ENCODE measurements around the gene DPP6.

DPP6 gene

GRCh38 chr7:154343778-154344412, 291.7 kb downstream of the DPP6 start:
- DNase-seq = no peak

GRCh38 chr7:154345093-154345492, 292.9 kb downstream of the DPP6 start:
- DNase-seq = no peak

GRCh38 chr7:154347700-154348266, 295.6 kb downstream of the DPP6 start:
- DNase-seq = no peak

GRCh38 chr7:154350892-154351291, 298.7 kb downstream of the DPP6 start:
- no peak for DNase-seq

- no peak for DNase-seq
These were observed 301.2 kb downstream of the DPP6 start for GRCh38 chr7:154353355-154353767.

- DNase-seq = no peak
These were observed 312.0 kb downstream of the DPP6 start for GRCh38 chr7:154364170-154364569.

GRCh38 chr7:154371424-154371823, 319.2 kb downstream of the DPP6 start:
- no peak for DNase-seq

GRCh38 chr7:154372011-154372601, 319.9 kb downstream of the DPP6 start:
- no peak for DNase-seq

GRCh38 chr7:154373956-154374355, 321.8 kb downstream of the DPP6 start:
- no peak for DNase-seq

- DNase-seq = no peak
These were observed 323.8 kb downstream of the DPP6 start for GRCh38 chr7:154375956-154376355.

GRCh38 chr7:154380771-154381170, 328.6 kb downstream of the DPP6 start:
- DNase-seq = no peak

- no peak for DNase-seq
These were observed 330.8 kb downstream of the DPP6 start for GRCh38 chr7:154383045-154383444.

GRCh38 chr7:154385214-154385613, 333.0 kb downstream of the DPP6 start:
- DNase-seq = no peak

- DNase-seq = no peak
These were observed 335.1 kb downstream of the DPP6 start for GRCh38 chr7:154387252-154387651.

- DNase-seq = no peak
These were observed 336.2 kb downstream of the DPP6 start for GRCh38 chr7:154388412-154388811.

- no peak for DNase-seq
These were observed 336.8 kb downstream of the DPP6 start for GRCh38 chr7:154388999-154389398.

- DNase-seq = no peak
These were observed 338.8 kb downstream of the DPP6 start for GRCh38 chr7:154390961-154391360.

GRCh38 chr7:154394804-154395203, 342.6 kb downstream of the DPP6 start:
- no peak for DNase-seq

GRCh38 chr7:154406312-154406711, 354.1 kb downstream of the DPP6 start:
- DNase-seq = no peak

- no peak for DNase-seq
These were observed 357.6 kb downstream of the DPP6 start for GRCh38 chr7:154409703-154410311.

GRCh38 chr7:154412105-154412504, 359.9 kb downstream of the DPP6 start:
- no peak for DNase-seq

- no peak for DNase-seq
These were observed 363.7 kb downstream of the DPP6 start for GRCh38 chr7:154415709-154416399.

- no peak for DNase-seq
These were observed 364.5 kb downstream of the DPP6 start for GRCh38 chr7:154416714-154417113.

- no peak for DNase-seq
These were observed 367.1 kb downstream of the DPP6 start for GRCh38 chr7:154419344-154419743.
